CD4-positive, alpha-beta T cell treated with Interleukin-2 at 100 ng/mL for 4 hours (primary cell): ENCODE measurements around the gene AKAP10.
A peak's percentile ranks its signal among the peaks of the same experiment; 100 is the strongest.
"Not testable (repeated sequence)": the region's sequence is repeated elsewhere in the genome, so short reads cannot be mapped to it uniquely, and the experiment has no call there.

Experiments
- DNase-seq: peaks from one replicate; pipeline ENCODE4 v3.0.0-alpha.2; 2020; ENCODE audit warnings: low spot score

AKAP10 gene

DNA sequence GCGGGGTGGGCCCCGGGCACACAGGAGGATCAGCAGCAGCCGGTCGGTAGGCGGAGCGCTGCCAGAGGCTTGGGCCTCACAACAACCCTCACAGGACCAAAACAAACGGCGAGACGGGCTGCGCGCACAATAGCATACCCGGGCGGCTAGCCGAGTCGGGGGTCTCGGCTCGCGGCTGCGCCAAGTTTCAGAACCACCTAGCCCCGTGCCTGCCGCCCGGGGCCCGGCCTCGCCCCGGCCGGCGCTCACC, 110.6 kb downstream of the AKAP10 start:
- peak; percentile 51 for DNase-seq

GRCh38 chr17:19865021-19865420, 112.6 kb downstream of the AKAP10 start:
- no peak for DNase-seq

DNA sequence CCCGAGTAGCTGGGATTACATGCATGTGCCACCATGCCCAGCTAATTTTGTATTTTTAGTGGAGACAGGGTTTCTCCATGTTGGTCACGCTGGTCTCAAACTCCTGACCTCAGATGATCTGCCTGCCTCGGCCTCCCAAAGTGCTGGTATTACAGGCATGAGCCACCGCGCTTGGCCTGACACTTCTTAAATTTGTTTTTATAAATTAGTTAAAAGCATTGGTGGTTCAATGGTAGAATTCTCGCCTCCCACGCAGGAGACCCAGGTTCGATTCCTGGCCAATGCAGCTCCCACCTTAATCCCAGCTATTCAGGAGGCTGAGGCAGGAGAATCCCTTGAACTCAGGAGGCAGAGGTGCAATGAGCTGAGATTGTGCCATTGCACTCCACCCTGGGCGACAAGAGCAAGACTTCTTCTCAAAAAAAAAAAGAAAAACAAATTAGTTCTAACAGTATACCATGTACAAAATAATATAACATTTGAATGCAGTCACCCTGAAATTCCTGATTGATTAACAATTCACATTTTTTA, 116.9 kb downstream of the AKAP10 start:
- DNase-seq, result not testable (repeated sequence)

DNA sequence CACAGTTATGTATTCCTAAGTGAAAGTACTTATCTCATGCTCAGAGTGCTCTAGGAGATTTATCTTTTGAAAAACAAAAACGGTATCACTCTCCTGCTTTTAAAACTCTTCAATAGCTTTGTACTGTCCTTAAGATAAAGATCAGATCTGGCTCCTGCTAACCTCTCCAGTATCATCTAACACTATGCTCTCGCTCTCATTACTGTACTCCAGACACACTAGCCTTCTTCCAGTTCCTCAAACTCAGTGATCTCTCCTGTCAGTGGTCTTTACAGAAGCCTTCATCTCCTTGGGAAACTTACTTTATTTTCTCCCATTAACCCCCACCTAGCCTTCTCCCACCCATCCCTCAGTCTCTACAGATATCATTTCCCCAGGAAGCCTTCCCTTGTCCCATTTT, 120.0 kb downstream of the AKAP10 start:
- DNase-seq, result no peak
